NCI-H187 (cell line): ENCODE measurements around the gene MYL5.
A peak's percentile ranks its signal among the peaks of the same experiment; 100 is the strongest.
"Not testable (repeated sequence)": the region's sequence is repeated elsewhere in the genome, so short reads cannot be mapped to it uniquely, and the experiment has no call there.

Source experiments
- DNase-seq, 2 experiments: peaks; one replicate each; lab custom pipeline; 2025; lab: John Stamatoyannopoulos, UW

The MYL5 gene

DNA sequence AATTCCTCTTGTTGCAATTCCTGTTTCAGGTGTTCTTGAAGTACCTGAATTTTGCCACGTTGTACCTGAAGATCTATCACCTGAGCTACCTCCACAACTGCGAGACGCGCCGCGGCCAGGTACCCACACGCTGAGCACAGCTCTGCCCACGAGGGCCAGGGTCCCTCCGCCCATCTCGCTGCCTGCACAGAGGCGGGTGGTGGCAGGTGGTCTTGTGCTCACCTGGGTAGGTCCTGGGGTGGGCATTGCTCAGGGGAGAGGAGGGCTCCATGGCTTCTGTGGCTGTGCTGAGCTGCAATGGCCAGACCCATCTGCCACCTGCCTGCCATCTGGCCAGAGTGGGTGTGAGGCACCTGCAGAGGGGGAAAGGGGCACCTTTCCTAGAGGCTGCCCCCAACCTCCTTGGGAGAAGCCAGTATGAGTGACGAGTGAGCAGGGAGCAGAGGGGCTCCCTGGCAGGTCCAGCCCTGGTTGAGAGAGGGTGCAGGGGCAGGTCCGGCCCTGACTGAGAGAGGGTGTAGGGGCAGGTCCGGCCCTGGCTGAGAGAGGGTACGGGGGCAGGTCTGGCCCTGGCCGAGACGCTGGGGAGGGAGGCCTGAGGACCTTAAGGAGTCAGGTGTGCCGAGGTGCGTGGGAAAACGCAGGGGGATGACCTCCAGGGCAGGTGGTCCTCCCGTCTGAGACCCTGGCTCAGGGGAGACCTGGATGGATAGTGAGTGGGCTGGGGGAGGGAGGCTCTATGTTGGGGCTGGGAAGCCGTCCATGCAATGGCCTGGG lies 38.3 kb upstream of the MYL5 start:
- DNase-seq = no peak

- no peak for DNase-seq
Observed at GRCh38 chr4:636628-637159, 37.6 kb upstream of the MYL5 start.

- DNase-seq = no peak
Observed at GRCh38 chr4:637536-638280, 36.6 kb upstream of the MYL5 start.

DNA sequence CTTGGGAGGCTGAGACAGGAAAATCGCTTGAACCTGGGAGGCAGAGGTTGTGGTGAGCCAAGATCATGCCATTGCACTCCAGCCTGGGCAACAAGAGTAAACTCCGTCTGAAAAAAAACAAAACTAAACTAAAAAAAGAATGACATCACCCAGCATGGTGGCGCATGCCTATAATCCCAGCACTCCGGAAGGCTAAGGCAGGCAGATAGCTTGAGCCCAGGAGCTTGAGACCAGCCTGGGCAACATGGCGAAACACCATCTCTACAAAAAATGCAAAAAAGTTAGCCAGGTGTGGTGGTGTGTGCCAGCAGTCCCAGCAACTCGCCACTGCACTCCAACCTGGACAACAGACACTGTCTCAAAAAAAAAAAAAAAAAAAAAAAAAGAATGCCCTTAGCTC lies 32.0 kb upstream of the MYL5 start:
- not testable (repeated sequence) for DNase-seq

GRCh38 chr4:646460-646859 lies 27.9 kb upstream of the MYL5 start:
- no peak for DNase-seq

- no peak for DNase-seq
Observed at GRCh38 chr4:647481-647880, 26.9 kb upstream of the MYL5 start.

- DNase-seq = peak; percentile 33 to 57
Observed at GRCh38 chr4:648579-649292, 25.6 kb upstream of the MYL5 start.

DNA sequence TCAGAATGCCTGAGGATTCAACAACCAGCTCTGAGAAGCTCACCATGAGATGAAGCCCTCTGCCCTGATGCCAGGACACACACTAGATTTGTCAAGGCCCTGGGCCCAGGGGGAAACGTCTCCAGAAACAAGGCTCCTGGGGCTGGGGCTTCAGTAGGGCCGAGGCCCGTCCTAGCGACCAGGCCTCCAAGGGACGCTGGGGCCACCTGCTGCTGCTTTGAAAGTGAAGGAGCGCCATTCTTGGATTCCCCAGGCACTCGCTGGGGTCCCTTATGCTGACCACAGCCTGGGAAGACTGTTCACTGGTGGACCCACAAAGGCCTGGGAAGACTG lies 25.1 kb upstream of the MYL5 start:
- DNase-seq = no peak

DNA sequence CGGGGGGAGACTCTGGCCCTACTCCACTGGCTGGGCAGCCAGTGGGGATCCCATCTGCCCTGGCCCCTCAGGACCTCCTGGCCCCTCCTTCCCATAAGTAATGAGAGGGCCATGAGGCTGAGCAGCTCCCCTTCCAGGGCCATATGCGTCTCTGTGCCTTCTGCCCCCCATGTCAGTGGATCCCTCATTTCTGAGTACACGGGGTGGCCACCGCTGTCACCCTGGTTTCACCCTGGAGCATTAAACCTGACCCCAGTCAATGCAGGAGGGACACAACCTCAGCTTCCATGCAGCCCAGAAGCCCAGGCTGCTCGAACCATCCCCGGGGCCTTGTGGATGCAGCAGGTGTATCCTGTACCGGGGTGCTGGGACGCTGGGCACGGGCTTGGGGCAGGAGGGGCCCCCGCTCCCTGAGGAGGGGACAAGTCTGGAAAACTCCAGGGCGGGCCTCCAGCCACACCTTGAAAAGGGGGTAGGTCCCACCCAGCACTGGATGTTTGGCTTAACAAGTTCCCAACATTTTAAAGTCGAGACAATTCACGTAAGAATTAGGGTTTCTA lies 24.5 kb upstream of the MYL5 start:
- DNase-seq = no peak

GRCh38 chr4:650461-650860 lies 23.9 kb upstream of the MYL5 start:
- DNase-seq = no peak

DNA sequence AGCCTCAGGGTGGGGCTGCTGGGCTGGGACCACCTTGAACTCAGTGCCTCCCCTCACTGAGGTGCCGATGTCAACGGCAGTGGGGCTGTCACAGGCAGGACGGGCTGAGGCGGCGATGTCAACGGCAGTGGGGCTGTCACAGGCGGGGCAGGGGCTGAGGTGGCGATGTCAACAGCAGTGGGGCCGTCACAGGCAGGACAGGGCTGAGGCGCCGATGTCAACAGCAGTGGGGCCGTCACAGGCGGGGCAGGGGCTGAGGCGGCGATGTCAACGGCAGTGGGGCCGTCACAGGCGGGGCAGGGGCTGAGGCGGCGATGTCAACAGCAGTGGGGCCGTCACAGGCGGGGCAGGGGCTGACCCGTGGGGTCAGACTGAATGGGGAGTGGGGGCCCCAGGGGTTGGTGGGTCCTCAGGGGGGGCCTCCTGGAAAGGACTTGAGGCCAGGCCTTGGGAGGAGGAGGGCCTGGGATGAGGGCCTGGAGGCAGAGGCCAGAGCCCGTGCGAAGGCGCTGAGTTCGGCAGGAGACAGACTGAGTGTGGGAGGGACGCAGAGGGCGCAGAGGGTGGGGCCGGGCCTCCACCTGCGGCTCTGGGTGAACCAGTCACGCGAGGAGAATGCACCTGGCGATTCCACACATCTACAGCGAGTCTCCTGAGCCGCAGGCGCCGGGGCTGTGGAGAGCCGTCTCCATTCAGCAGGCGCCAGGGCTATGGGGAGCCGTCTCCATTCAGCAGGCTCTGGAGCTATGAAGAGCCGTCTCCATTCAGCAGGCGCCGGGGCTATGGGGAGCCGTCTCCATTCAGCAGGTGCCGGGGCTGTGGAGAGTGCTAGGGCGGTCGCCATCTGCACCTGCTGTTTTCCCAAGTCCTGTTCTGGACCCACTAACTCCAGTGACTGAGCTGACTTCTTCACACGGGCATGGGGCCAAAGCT lies 23.1 kb upstream of the MYL5 start:
- DNase-seq = peak; percentile 82 to 90

GRCh38 chr4:651884-652642 lies 22.3 kb upstream of the MYL5 start:
- no peak for DNase-seq

GRCh38 chr4:653080-653821 lies 21.1 kb upstream of the MYL5 start:
- DNase-seq = no peak

DNA sequence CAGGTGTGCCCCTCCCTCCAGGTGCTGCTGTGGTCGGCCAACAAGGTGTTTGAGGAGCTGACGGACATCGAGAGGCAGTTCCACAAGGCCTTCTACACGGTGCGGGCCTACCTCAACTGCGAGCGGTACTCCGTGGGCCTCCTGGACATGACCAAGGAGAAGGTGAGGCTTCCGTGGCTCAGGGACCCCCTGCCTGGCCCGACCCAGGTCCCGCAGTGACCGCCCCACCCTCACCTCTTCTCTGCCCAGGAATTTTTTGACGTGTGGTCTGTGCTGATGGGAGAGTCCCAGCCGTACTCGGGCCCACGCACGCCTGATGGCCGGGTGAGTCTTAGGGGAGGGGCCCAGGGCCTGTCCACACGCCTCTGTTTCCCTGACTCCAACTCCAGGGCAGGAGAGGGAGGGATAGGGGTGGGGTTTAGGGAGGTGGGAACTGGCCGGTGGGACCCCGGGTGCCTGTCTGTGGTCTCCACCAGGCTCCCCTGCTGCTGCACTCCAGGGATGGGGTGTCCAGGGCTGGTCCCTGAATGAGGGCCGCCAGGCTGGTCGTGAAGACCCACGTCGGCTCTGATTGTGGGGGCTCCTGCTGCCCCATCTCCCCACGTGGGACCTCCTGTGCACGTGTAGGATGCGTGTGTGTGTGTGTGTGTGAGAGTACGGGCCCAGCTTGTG lies 20.4 kb upstream of the MYL5 start:
- DNase-seq = no peak

- no peak for DNase-seq
Observed at GRCh38 chr4:654503-654845, 19.9 kb upstream of the MYL5 start.

DNA sequence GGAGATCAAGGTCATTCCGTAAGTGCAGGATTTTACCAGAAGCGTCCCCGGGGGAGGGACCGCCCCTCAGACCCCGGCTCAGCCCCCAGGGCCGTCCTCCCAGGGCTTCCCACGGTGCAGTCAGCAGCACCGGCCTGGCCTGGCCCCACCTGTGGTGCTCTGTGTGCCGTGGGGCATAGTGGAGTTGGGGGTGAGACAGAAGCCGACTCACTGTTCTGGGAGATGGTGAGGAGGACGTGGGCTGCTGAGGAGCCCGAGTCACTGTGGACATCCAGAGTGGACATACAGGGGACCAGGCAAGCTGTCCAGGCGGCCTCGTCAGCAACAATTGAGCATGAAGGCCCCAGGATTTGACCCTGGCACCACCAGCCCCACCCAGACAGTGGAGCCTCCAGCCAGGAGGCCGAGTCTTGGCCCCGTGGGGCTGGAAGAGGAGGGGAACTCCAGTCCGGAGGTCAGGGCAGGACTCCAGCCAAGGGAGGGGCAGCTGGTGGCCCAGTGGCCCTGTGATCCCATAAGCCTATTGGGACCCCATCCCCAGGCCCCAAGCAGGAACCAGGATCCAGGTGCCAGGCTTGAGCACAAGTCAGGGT lies 19.4 kb upstream of the MYL5 start:
- DNase-seq = no peak

DNA sequence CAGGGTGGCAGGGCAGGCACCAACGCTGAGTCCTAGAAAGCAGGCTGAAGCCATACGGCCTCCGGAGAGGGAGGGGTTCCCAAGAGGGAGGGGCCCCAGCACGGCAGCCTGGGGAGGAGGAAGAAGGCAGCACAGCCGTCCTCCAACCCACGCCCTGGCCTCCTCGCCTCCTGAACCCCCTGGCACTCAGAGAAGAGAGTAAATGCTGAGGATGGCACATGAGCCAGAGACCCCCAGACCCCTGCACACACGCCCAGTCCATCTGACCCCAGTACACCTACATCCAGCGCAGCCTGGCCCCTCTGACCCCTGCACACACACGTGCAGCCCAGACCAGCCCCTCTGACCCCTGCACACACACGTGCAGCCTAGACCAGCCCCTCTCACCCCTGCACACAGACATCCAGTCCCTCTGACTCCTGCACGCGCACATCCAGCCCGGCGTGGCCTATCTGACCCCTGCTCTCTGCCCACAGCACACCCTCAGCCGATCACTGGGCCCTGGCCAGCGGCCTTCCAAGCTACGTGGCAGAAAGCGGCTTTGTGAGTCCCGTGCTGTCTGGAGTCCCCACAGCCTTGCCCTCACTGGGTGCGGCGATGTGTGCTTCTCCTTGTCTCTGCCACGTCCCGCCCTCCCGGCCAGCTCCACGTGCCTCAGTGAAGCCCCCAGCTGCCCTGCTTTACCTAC lies 18.7 kb upstream of the MYL5 start:
- no peak for DNase-seq
